Neural progenitor cell (in vitro differentiated cells): ENCODE results near the gene TAX1BP1.

Experiments used
- EZH2phosphoT487 ChIP-seq: fragments of 200-600 bp; sonication (generic); IDR thresholded peaks from 2 replicates; pipeline ENCODE4 v1.6.1; 2017; ENCODE audit warnings: antibody characterized with exemption
- TF ChIP-seq, protein P1 (sequence below): fragments of 200-600 bp; sonication (generic); IDR thresholded peaks from 2 replicates; pipeline ENCODE4 v1.5.1; 2017; ENCODE audit warnings: antibody characterized with exemption, mild to moderate bottlenecking

DNA sequence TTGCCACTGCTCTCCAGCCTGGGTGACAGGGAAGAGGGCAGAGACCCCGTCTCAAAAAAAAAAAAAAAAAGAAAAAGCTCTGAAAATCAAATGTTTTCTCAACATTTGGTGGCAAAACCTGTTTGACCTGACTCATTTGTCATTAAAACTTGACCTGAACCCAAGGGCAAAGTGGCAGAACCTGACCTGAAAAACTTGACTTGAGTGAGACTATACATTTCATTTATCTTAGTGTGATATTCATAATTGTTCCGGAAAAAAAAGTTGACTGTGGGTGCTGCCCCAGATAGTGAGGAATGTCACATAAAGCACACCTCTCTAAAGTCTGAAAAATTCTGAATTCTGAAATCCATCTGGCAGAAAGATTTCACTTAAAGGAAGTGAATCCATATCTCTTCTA lies 2.3 kb upstream of the TAX1BP1 start:
- no peak for TF ChIP-seq EZH2phosphoT487
- TF ChIP-seq, protein P1, sequence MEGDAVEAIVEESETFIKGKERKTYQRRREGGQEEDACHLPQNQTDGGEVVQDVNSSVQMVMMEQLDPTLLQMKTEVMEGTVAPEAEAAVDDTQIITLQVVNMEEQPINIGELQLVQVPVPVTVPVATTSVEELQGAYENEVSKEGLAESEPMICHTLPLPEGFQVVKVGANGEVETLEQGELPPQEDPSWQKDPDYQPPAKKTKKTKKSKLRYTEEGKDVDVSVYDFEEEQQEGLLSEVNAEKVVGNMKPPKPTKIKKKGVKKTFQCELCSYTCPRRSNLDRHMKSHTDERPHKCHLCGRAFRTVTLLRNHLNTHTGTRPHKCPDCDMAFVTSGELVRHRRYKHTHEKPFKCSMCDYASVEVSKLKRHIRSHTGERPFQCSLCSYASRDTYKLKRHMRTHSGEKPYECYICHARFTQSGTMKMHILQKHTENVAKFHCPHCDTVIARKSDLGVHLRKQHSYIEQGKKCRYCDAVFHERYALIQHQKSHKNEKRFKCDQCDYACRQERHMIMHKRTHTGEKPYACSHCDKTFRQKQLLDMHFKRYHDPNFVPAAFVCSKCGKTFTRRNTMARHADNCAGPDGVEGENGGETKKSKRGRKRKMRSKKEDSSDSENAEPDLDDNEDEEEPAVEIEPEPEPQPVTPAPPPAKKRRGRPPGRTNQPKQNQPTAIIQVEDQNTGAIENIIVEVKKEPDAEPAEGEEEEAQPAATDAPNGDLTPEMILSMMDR, result no peak
